GM21367 (cell line): Measurements from ENCODE around the gene ARHGAP26.

Experiments used
- ATAC-seq: cut with Tn5 transposase; IDR thresholded peaks from one replicate; pipeline ENCODE4 v1.9.1; 2021; ENCODE audit not compliant: unreplicated experiment

Gene ARHGAP26

DNA sequence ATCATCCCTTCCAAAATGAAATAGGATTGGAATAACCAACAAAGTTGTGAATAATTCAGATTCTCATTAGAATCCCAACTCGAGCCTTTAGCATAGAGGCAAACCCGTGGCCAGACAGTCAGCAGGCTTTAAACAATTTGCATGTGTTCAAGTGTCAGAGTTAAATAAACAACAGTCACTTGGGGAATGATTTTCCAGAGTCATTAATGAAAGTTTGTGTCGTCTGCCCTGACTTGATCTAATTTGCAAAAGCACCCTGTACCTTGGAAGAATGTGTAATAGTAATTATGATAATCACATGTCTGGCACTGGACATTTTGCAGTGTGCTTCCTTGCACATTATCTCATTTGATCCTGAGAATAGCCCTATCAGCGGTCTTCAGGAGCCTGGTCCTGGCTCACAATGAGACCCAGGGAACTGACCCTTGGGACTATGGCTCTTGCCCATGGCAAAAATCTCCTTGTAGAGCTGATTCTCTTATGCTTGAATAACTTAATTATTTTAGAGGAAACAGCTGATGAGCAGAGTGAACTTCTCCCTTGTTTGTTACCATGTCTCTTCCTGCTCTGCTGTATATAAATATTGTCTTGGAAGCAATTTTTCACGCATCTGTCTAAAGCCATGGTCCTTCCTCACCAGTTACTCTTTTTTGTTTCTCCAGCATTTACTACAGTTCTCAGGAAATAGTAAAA, 360.6 kb downstream of the ARHGAP26 start:
- ATAC-seq = no peak

GRCh38 chr5:143131972-143132371, 361.8 kb downstream of the ARHGAP26 start:
- ATAC-seq = no peak

DNA sequence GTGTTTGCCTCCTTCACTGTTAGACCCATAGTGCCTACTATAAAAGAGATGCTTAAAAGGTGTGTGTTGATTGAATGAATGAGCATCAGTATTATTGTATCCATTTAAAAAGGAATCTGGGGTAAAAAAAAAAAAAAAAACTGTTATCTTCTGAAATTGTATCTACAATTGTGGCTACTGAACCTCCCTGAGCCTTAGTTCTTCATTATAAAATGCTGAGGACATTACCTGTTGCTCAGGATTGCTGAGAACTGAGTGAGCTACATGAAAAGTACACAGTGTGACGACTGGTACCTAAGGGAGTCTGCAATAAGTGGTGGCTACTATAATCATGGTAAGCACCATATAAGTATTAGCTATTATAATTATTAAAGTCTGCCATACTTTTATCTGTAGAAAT, 362.6 kb downstream of the ARHGAP26 start:
- ATAC-seq = no peak

DNA sequence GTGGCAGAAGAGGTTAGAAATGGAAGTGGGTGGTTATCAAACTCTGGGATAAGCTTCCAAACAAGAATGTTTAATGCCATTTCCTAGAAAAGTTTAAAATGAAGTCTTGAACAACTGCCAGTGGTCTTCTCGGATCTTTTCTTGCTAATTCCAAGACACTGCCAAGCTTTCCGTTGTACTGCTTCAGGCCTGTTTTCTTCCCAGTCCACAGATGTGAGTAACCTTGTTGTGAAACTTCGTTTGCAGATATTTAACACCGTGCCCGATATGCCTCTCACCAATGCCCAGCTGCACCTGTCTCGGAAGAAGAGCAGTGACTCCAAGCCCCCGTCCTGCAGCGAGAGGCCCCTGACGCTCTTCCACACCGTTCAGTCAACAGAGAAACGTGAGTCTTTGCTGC, 363.5 kb downstream of the ARHGAP26 start:
- ATAC-seq = no peak

- ATAC-seq = no peak
Measured at GRCh38 chr5:143134269-143134668, 364.1 kb downstream of the ARHGAP26 start.

DNA sequence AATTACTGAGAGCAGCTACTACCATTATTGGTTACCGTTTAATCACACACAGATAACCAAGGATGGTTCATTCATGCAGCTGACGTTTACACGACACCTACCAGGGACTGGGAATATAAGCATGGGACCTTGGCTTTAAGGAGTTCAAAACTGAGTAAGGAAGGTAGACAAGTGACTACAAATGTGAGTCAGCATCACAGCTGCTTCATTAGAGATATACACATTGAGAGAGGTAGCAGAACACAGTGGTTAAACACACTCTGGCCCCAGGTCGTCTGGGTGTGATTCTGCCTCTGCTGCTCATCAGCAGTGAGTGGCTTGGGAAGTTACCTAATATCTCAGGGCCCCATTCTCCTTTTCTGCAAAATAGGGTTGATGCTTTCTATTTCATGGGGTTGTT, 364.7 kb downstream of the ARHGAP26 start:
- ATAC-seq = no peak

- no peak for ATAC-seq
Measured at GRCh38 chr5:143135832-143136551, 365.8 kb downstream of the ARHGAP26 start.

DNA sequence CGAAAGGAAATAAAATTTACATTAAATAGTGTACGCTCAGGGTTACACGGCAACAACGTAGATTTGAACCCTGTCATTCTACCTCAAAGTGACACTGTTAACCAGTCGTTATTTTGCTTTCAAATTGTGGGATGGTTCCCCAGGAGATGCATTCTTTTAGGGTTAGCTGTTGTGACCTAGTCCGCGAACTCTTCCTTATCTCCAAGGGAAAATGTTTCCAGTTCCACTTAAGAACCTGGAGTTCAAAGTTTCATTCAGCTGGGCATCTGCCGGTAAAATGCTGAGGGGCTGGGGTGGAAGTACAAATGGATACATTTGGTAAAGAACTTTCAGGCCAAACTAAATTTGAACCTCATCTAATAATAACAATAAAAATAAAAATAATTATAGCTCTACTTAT, 368.7 kb downstream of the ARHGAP26 start:
- ATAC-seq = no peak

DNA sequence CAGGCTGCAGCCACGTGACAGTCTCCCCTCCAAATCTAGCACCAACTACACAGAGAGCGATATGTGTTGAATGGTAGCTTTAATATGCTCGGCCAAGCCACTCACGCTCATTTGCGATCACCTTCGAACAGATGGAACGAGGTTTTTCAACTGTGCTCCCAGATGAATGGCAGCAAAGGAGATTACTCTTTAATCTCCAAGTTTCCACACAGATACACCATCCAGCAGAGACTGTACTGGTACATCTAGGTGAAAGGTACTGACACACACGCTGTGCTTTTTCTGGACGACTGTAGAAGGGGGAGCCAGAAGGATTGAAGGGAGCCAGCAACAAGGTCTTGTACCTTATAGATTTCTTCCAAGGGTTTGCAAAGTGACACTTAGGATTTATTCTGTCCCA, 369.4 kb downstream of the ARHGAP26 start:
- ATAC-seq = no peak

GRCh38 chr5:143140492-143141203, 370.5 kb downstream of the ARHGAP26 start:
- no peak for ATAC-seq

- ATAC-seq = no peak
Measured at GRCh38 chr5:143141652-143142051, 371.5 kb downstream of the ARHGAP26 start.

DNA sequence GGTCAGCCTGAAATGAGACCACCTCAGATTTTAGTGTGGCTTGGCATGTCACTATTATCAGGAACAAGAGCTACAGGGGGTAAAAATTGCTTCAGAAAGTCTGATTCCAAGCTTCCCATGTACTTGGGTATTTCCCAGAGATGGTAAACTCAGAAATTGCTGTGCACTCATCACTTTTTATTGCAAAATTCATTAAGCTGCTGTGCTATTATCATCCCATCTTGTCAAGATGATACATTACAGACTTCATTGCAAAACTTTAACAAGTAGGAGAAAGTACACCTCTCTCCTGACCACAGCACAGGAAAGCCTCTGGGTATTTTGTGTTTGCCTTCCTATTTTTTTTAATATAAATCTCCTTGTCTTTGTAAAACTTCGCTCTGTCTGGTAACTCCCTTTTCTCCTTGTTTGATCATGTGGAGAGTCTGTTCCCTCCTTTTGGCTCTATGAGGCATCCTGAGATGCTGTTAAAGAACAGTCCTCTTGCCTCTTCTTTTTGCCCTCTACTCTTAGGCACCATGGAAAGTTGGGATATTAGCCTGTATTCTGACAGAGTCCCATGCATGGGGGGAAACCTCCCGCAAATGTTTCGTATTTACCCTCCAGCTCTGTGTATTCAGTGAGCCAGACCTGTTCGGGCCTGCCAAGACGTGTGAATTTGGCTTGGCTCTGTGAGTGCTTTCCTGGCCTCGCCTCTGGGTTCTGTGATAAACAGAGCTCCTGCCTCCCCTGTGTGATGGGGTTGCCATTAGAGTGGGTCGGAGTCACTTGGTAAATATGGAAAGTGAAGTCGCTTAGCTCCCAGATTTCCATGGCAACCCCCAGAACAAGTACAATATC, 372.6 kb downstream of the ARHGAP26 start:
- no peak for ATAC-seq

- no peak for ATAC-seq
Measured at GRCh38 chr5:143143973-143144372, 373.8 kb downstream of the ARHGAP26 start.

DNA sequence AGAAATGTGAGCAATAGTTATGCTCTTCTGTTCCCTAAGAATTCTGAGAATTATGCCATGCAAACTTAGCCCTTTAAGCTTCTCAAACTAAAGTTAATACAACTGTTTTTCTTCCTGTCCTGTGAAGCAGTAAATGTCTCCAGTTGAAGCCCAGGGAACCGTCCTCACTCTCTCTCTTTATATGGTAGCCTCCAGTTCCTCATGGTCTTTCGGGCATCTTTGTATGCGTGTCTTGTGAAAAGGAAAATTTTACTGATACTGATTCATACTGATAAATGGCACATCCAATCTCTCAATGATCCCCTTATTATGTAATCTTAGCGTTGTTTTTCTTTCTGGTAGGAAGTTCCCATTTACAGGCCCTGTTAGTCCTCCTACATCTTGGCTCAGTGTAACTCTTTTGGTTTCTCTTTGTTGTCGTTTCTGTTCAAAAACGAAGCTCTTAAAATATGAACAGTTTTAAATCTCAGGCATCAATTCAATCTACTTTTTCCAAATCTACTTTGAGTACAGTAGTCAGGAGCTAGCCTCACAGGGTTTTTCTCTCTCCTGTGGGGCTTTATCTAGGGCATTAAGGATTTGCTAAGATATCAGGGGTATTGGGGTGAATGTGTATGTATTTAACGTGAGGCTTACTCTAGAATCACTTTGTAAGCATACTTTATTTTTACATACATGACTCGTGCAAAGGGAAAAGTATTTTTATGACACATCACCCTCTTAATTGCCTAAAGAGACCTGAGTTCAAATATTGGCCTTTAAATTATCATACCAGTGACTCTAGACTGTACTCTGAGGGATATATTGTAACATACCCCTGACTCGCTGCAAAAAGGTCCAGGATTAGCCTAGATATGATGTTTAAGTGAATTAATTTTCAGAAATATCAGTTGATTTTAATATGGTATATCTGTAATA, 375.3 kb downstream of the ARHGAP26 start:
- ATAC-seq = no peak

DNA sequence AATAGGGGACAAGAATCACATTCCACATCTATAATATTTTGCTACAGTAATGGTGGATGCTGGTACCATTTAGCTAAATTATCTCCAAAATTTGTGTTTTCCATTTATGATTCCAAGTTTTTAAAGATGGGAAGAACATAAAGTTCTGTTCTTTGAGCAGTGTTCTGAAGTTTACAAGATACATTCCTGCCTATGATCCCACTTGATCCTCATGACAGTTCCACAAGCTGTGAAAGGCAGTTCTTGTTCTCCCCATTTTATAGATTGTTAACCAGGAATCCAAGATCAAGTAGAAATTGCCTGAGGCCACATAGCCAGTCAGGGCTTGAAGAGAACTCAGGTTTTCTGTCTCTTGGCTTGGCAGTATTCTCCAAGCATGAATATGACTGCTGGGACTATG, 376.0 kb downstream of the ARHGAP26 start:
- no peak for ATAC-seq

DNA sequence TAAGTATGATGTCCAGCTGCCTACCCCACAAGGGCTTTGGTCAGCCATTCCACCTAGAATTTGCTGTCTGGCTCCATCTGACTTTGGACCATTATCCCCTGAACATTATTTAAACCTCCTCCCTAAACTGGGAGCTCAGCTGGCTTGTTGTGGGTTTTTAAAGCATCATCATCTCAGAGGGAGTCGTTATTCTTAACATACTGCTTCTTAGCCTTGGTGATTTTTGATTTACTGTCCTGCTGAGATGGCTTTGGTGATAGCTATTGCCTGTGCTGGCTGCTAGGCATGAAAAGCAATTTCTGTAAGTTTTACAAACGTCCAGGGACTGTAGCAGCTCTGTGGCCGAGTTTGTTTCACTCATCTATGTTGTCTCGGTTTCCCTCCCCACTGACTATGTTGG, 377.2 kb downstream of the ARHGAP26 start:
- no peak for ATAC-seq

DNA sequence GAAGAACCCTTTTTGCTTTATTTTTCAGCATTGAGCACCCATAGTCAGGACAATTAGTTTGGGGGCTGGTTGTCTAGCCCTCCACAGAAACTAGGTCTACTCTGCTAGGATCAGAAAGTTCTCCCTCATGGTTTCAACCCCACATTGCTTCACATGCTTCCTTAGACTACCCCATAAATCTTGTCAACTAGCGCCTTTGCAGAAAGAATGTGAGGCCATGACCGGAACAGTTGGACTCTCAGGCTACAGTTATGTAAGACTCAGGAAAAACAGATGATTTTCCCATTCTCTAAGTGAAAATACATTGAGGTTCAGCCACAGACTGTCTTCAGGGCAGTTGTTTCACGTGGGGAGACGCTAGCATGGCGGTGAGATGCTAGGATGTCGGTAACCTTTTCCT, 377.7 kb downstream of the ARHGAP26 start:
- ATAC-seq = no peak

GRCh38 chr5:143148771-143149170, 378.6 kb downstream of the ARHGAP26 start:
- ATAC-seq = no peak

DNA sequence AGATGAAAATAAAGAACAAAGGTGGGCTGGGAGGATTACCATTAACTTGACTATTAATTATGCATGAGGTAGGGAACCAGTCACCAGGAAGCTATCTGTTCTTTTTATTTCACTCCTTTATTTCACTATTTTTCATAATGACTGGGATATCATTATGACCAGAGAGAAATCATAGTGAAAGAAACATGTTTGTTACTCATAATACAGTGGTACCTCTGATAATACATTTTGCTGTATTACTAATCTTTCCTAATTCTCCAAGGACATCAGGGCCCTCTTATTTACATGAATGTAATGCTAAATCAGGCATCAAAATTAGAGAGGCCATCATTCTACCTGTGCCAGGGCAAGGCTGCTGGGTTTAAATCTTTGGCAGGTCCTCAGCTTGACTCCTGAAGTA, 379.6 kb downstream of the ARHGAP26 start:
- ATAC-seq = no peak

DNA sequence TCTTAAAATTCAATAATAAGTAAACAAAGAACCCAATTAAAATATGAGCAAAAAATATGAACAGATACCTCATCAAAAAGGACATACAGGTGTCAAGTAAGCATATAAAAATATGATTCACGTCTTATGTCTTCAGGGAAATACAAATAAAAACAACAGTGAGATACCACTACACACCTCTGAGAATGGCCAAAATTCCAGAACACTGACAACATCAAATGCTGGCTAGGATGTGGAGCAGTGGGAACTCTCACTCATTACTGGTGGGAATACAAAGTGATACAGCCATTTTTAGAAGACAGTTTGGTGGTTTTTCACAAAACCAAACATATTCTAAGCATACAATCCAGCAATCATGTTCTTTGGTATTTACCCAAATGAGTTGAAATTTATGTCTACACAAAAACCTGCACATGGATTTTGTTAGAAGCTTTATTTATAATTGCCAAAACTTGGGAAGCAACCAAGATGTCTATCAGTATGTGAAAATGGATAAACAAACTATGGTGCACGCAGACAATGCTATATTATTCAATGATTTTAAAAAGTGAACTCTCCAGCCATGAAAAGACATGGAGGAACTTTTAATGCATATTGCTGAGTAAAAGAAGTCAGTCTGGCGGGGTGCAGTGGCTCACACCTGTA, 381.0 kb downstream of the ARHGAP26 start:
- ATAC-seq = no peak
